Loucy (cell line): ENCODE results near the gene RSRC1.

ENCODE experiments used
- CTCF ChIP-seq: fragments of 200-600 bp; sonication (generic); conservative IDR thresholded peaks from 2 replicates; pipeline ENCODE4 v1.5.1; 2014; ENCODE audit warnings: mild to moderate bottlenecking, antibody characterized with exemption, low read length
- EZH2phosphoT487 ChIP-seq: fragments of 200-600 bp; IDR thresholded peaks from 2 replicates; pipeline ENCODE4 v1.6.1; 2018; ENCODE audit warnings: antibody characterized with exemption, mild to moderate bottlenecking, moderate library complexity, borderline replicate concordance

- TF ChIP-seq CTCF = no peak
- no peak for TF ChIP-seq EZH2phosphoT487
These were observed 30.5 kb downstream of the RSRC1 start for GRCh38 chr3:158140396-158140795.
